HG02798 (cell line): ENCODE data around the gene POLR3C.
"Not testable (repeated sequence)": the region's sequence is repeated elsewhere in the genome, so short reads cannot be mapped to it uniquely, and the experiment has no call there.

Experiments used
- ATAC-seq: cut with Tn5 transposase; IDR thresholded peaks from one replicate; pipeline ENCODE4 v1.9.1; 2021; ENCODE audit warnings: mild to moderate bottlenecking; ENCODE audit not compliant: unreplicated experiment, poor library complexity

The POLR3C gene

DNA sequence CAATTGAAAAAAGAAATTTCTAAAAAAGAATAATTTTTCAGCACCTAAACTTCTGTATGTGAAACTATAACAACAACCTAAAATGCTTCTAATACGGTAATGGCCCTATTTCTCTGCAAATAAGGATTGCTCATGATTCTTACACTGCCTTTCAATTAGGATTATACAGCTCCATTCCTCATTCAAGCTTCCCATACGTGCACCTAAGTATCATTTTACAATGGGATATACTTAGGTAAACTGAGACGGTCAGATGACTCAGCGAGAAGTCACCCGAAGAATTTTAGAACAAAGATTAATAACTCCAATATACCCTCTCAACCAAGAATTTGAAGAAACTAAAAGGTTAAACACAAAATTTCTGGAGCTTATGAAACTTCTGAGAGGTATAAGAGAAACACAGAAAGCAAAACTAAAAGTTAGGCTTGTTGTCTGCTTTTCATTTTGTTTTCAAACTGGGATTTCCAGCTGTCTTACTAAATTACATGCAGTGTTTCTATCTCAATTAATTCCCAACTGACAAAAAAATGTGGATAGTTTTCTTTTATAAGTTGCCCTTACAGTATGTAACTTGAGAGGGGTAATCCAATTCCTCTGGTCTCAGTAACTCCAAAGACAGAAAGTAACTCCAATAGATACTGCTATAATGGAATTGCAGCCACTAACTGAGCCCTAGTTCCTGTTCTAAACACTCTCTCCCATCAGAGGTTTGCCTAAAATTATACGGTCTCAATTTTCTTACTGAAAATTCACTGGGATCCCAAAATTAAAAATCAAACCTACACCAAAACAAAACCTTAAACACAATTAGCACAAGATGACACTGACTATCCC, 10.8 kb upstream of the POLR3C start:
- not testable (repeated sequence) for ATAC-seq

GRCh38 chr1:145818095-145818494, 5.9 kb upstream of the POLR3C start:
- ATAC-seq, result peak; percentile 42

DNA sequence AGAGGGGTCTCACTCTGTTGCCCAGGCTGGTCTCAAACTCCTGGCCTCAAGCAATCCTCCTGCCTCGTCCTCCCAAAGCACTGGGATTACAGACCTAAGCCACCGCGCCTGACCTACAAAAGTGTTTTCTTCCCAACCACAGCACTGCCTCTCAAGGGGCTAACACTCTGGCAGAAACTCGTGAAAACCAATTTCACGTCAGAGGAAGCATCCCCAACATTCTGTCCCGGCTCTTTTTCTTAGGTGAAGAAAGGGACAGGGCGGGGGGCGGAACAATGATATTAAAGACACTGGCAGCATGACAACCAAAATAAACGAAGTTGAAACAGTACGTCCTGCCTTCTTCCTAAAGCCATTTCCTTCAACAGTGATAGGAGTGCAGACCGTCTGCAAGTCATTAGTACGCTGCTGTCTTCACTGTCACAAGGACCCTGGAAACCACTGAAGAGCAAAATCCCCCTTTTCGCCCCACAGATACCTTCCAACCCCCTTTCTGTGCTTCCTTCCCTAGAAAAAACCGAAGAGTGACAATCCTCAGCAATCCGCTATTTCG, 1.1 kb upstream of the POLR3C start:
- not testable (repeated sequence) for ATAC-seq

GRCh38 chr1:145824499-145824842, 471 bp downstream of the POLR3C start:
- no peak for ATAC-seq

DNA sequence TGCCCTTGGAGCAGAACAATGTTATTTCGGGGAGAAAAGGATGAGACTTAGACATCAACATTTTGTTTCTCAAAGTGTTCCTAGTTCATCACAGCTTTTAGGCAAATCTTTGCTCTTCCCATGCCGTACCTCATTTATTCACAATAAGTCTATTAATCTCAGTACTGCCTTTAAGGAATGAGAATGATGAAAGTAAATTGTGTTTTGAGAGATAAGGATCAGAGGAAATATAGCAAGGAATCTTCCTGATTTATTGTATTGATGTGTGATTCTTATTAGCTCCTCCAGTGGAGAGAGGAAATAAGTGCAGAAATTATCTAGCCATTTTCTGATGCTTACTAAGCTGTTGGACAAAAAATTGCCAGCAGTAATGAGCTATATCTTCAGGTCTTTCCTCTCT, 2.0 kb downstream of the POLR3C start:
- no peak for ATAC-seq

GRCh38 chr1:145827966-145828365, 4.0 kb downstream of the POLR3C start:
- no peak for ATAC-seq

DNA sequence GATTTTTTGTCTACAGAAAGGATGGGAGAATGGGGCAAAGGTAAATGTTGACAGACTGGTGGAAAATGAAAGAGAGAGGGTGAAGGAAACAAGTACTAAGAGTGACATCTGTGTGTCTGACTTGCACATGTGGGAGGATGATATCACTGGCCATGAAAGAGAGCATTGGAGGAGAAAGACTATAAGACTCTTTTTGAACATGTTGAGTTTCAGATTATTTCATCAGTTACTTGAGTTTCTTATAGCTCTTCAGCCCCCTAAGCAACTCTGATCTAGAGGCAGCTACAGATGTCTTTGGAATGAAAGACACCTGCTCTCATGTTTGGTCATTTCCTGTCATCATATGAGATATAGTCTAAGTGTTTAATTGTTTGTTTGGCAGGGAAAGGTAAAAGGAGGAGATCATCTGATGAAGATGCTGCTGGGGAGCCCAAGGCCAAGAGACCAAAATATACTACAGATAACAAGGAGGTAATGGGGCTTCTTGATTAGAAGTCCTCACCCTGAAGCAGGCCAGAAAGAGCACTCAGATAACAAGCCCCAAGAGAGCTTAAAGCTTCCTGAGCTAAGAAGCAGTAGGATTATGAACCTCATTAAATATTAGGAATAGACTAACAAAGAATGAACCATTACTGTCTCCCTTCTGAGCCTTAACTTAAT, 4.5 kb downstream of the POLR3C start:
- no peak for ATAC-seq

DNA sequence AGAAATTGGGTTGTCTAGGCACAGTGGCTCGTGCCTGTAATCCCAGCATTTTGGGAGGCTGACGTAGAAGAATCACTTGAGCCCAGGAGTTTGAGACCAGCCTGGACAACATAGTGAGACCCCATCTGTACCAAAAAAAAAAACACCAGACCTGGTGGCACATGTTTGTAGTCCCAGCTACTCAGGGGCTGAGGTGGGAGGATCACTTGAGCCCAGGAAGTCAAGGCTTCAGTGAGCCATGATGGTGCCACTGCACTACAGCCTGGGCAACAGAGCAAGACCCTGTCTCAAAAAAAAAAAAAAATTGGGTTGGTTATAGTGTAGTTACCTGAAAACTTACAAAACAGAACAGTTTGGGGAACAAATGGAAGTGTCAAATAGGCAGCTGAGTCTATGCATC, 6.8 kb downstream of the POLR3C start:
- not testable (repeated sequence) for ATAC-seq

- no peak for ATAC-seq
Measured at GRCh38 chr1:145837656-145838055, 13.7 kb downstream of the POLR3C start.

GRCh38 chr1:145843031-145843430, 19.0 kb downstream of the POLR3C start:
- ATAC-seq, result no peak

DNA sequence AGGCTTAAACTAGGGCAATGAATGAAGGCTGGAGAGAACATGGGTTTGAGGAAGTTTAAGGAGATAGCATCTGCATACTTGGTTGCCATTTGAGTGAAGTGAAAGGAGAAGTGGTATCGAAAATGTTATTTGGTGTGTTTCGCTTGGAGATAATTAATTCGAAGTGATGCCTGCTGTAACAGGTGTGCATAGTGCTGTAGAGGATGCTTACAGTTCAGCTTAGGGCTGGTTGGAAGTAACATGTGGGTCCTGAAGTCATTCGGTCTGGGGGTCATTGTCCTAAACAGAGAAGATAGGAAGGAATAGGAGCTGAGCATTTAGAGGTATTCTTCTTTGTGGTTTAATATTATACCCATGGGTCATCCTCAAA, 21.1 kb downstream of the POLR3C start:
- peak; percentile 61 for ATAC-seq

GRCh38 chr1:145845514-145846161, 21.6 kb downstream of the POLR3C start, which contains the start of gene NUDT17:
Gene NUDT17, plus strand, starts transcription at chr1:145845630. Its CDS starts 11 bp downstream, at chr1:145845641.
- ATAC-seq, result peak; percentile 72

DNA sequence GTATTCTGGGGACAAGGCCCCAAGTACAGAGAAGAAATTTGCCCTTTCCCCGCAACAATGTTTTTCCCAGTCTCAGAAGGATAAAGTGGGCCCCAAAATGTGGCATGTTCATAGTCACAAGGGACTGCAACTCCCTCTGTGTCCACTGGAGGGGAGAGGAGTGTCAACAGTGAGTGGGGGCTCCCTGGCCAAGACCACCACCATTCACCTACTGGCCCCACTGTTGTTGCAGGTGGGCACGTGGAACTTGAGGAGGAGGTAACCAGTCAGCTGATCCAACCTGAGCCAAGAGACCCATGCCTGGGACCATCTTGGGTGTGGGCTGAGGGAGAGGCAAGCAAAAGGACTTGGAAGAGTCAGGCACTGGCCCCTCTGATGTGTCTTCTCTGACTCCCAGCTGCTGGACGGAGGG, 22.2 kb downstream of the POLR3C start:
- ATAC-seq, result no peak

- no peak for ATAC-seq
Measured at GRCh38 chr1:145847827-145848226, 23.8 kb downstream of the POLR3C start.

DNA sequence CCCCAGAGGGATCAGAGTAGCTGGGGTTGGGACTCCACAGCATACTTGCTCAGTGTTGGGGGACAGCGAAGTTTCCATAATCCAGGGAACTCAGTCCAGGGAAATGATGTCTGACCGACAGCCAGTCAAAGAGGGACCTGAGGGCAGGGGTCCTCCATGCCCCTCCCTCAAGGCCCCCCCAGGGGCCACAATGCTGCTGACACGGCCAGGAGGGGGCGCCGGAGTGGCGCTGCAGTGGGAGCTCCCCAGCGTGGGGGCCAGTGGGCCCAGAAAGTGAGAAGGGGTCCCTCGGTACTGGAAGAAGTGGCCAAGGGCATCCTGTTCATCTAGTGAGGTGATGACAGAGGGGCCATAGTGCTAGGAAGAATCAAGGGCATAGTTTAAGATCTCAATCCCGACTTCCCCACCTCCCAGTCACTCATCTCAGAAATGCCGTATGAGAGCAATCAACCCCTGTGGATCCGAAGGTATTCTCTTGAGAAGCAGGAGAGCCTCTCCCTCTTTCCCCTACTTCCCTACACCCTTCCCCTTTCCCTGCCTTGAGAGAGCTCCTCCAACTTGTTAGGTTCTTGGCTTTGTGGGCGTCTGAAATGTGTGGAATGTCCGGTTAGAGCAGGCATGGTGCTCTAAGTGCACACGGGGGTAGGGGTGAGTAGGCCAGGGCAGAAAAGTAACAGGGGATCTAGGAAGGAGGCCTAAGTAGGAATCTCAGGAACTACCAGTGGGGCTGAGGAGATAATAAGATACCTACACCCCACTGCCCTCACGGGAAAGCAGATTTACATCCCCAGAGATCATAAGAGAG, 25.6 kb downstream of the POLR3C start:
- no peak for ATAC-seq

- ATAC-seq, result no peak
Measured at GRCh38 chr1:145855426-145855948, 31.5 kb downstream of the POLR3C start.

DNA sequence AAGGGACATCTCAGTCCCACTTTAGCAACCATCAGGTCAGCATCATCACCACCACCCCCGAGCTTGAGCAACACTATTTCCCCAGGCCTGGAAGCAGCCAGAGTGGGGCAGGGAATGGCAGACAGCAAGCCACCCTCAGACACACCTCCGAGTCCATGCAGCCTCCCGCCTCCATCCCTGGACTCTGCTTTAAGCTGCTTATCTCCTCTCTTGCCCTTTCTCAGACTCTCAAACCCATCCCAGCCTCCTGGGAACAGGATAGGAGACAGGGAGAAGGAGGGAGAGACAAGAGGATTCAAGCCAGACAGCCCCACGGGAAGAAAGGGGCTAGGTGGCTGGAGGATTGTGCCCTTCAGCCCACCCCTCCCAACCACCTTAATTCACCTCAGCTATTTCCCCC, 33.2 kb downstream of the POLR3C start:
- ATAC-seq, result no peak

GRCh38 chr1:145858238-145858900, 34.4 kb downstream of the POLR3C start:
- ATAC-seq, result no peak

DNA sequence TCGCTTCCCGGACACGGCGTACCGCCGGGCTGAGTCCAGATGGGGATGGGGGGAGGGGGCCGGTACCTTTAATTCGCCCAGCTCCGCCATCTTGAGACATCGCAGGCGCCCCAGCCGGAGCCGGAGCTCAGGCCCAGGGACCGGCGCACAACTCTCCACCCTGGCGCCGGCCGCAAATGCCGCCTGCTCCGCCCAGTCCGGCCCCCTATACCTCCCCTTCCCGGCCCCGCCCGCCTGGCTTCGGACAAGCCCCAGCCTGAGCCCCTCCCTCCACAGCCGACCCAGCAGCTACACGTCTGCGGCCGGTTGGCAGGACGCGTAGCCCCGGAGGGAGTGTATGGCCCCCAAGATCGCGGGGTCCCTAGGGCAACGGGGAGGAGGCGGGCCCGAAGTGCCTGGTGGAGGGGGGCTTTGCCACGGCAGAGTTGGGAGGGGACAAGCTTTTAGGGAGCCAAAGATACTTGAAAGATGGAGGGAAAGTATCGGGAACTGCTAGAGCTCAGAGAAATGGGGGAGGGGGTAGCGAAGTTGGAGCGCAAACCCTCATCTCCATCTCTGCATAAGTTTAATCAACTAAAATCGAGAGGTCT, 35.0 kb downstream of the POLR3C start, which contains the start of gene PIAS3:
PIAS3 (minus strand) TSS at position 181 of the 590 bp plus-strand sequence; CDS start at position 90, 91 bp downstream.
- ATAC-seq, result peak; percentile 89
